T47D (cell line): ENCODE results near the gene TRAF4.

ENCODE experiments used
- DNase-seq, 2 experiments: peaks; one replicate each; pipeline versions ENCODE4 v3.0.0 to v3.0.0-alpha.2; 2011 to 2012; ENCODE audit warnings: low read depth in 1 of 2, low spot score in 1 of 2
- JUND ChIP-seq: IDR thresholded peaks from 2 replicates; pipeline ENCODE4 v1.6.1; 2012; ENCODE audit warnings: low read depth
- in situ Hi-C: cut with HindIII; loops from 2 replicates; pipeline ENCODE4 v1.10.0; 2016; ENCODE audit warnings: low sequenced_read_pairs, low pct_unique_long_range_greater_than_20kb

The TRAF4 gene

DNA sequence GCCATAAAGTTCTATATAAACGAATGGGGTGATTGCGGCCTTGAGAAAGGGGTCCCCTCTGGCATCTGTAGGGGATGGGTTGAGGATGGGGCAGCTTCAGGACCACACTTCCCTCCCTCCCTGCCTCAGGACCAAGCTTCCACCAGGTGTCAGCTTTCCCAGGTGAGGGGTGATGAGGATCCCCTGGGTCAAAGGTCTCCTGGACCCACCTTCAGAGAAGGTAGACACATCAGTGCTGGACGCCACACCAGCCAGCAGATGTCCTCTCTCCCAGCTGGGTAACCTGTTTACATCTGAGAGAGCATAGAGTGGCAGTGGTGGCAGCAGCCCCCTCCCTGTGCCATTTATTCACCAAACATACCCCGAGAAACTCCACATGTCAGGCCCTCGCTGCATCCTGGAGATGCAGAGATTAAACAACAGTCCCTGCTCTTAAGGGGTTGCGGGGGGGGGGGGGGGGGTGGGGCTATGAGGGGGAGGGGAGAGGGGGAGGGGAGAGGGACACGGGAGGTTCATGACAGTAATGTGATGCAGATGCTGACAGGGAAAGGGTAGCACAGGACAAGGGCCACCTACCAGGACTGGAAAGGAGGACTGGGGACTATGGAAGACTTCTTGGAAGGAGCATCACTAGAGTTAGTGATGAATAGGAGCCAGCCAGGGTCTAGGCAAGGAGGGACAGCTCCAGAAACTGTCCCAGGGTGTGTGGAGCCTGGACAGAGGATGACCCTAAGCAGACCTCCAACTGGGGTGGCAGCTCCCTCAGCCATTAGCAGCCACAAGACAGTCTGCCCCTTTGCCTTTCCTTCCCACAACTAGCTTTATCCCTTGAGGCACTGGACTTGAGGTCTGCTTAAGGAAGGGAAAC is 37.1 kb upstream of the TRAF4 start:
- no peak for TF ChIP-seq JUND
- in situ Hi-C loops: no loop called here

GRCh38 chr17:28707339-28707720 is 36.5 kb upstream of the TRAF4 start:
- in situ Hi-C loops: no loop called here
- DNase-seq: no peak
- no peak for TF ChIP-seq JUND

More for the DNA sequence above, 37.1 kb upstream of the TRAF4 start:
- DNase-seq: no peak

DNA sequence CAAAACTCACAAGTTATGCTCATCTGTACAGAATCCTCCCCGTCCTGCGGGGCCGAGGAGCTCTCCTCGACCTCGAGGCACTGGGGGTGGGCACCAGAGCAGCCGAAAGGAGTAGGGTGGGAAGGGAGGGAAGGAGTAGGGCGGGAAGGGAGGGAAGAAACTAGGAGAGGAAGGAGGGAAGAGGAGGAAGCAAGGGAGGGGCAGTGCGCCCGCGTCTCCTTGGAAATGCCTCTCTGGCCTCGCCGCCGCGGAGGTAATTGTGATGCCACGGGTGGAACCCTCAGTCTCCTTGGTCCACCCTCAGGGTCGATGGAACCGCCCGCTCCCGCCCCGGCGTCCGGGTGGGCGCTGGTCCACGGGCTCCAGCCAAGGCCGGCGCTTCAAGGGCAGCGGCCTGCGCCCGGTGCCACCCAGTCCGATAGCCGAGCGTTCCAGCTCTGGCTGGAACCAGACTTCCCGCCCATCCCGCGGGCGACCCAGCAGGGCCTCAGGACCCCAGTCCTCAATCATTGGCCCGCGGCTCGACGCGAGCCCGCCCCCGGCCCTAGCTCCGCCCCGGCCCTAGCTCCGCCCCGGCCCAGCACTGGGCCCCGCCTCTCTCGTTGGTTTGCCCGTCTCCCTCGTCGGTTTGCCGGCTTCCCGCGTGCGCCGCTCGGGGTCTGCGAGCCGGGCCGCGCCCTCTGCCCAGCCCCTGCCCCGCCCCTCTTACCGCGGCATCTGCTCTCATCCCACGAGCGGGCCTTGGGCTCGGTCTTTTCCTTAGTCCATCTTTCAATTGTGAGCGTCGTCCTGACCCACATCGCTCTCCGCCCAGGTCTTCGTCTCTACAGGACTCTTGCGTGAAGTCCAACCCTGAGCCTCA is 32.7 kb upstream of the TRAF4 start:
- in situ Hi-C loops: no loop called here
- DNase-seq: peak; percentile 94 to 97
- no peak for TF ChIP-seq JUND

- in situ Hi-C loops: no loop called here
- no peak for TF ChIP-seq JUND
- DNase-seq: no peak
Observed at GRCh38 chr17:28711723-28712031, 32.1 kb upstream of the TRAF4 start, which contains the start of gene PROCA1. PROCA1 (minus strand) TSS chr17:28711888; CDS start chr17:28711660, 228 bp downstream.

DNA sequence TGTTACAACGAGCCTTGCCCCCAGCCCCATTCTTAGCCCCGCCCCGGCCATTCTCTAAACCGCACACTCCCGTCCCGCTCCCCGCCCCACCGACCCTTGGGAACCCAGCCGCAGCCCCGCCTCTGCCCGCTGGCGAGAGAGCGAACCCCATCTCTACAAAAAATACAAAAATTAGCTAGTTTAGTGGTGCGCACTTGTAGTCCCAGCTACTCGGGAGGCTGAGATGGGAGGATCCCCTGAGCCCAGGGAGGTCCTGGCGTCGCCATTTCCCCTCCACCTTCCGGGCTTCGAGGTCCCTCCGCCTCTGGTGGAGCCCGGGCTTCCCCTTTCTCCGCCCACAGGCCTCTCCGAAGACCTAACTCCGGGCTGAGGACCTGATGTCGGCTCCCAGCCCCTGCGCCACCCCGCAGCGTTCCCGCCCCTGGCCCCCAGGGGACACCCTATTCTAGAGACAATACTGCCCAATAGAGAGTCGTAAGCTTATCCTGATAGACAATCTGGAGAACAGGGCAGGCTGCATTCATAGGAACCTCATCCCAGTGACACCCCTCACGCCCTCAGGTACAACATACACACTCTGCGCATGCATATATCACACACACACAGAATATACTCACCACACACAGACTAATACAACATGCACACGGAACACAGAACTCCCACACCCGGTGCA is 31.6 kb upstream of the TRAF4 start:
- no peak for TF ChIP-seq JUND
- DNase-seq: no peak
- in situ Hi-C loops: no loop called here

GRCh38 chr17:28712705-28713415 is 31.0 kb upstream of the TRAF4 start:
- no peak for DNase-seq
- TF ChIP-seq JUND: no peak
- in situ Hi-C loops: no loop called here

DNA sequence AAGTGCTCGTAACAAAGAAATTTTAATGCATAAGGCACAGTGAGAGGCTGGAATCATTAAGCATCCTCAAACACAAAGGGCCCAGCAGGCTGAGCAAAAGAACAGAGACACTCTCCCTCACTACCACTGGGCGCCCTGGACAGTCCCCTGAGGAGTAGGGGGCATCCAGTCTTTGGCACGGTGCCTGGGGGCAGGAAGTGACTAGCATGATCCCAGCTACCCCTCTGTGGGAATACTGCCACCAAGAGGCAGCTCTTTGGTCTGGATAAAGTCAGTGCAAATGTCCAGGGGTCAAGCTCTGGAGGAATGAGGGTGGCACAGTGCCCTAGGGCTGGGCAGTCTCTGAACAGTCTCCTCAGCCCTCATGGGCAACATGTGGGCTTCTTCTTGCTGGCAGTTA is 29.5 kb upstream of the TRAF4 start:
- no peak for DNase-seq
- TF ChIP-seq JUND: no peak
- in situ Hi-C loops: no loop called here

GRCh38 chr17:28715217-28715616 is 28.6 kb upstream of the TRAF4 start:
- no peak for TF ChIP-seq JUND
- in situ Hi-C loops: no loop called here
- no peak for DNase-seq

DNA sequence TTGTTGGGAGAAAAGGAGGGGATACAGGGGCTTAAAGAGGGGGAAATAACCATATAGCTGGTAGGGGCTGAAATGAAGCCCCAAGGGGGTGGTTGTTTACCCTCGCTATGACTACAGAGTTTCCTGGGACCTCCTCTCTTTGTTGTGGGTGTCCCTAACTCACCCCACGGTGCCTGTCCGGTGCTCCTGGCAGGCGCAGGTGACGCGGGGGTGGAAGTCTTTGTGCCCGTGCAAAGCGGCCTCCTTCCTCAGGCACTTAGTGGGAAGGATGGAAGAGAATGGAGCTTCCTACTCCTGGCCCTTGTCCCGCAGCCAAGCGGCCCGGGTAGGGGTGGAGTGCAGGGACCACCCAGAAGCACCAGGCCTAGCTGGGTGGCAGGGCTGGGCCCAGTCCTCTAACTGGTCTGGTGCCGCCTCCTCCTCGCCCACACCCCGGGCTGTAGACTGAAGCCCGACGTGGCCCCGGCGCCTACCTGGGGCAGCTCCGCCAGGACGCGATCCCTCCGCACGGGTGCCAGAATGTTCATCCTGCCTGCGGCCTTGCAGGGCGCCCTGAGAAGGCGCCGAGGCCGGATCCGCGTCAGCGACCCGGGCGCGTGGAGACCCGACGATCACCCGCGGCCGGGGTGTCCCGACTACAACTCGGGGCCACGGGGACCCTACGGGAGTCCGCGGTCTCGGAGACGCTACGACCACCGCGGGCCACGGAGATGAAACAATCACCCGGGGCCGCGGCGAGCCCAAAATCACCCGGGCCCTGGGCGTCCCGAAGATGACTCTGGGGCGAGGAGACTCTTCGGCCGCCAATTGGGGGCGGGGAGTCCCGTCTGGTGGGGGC is 26.9 kb upstream of the TRAF4 start:
- in situ Hi-C loops: no loop called here
- no peak for DNase-seq
- no peak for TF ChIP-seq JUND

GRCh38 chr17:28717578-28718332 is 26.1 kb upstream of the TRAF4 start, which contains the start of gene RAB34:
RAB34 (minus strand) TSS chr17:28717868; CDS start chr17:28717266, 602 bp downstream.
- in situ Hi-C loops: no loop called here
- DNase-seq: peak in 1 of 2 experiments; percentile 83
- TF ChIP-seq JUND: no peak
